GM18526 (cell line): Measurements from ENCODE around the gene SHMT1.

Source experiments
- POLR2A ChIP-seq: IDR thresholded peaks from 3 replicates; pipeline ENCODE4 v1.6.1; 2011; ENCODE audit not compliant: insufficient read length; ENCODE audit errors: extremely low read depth

The SHMT1 gene

DNA sequence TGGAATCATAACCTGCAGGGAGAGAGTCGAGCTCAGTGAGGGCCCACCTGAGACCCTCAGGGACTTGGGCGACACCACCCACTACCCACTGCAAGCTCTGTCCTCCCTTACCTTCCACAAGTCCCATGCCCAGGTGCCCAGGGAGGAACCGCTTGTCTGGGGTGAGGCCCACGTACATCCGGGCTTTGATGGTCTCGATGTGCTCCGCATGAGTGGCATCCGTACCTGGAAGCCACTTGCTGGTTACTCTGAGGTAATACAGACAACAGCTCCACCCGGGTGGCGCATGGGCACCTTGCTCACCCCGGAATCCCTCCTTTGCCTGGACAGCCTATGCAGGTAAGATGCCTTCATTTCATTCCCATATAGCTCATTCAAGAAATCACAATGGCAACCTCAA is 78.1 kb downstream of the SHMT1 start:
- no peak for TF ChIP-seq POLR2A

DNA sequence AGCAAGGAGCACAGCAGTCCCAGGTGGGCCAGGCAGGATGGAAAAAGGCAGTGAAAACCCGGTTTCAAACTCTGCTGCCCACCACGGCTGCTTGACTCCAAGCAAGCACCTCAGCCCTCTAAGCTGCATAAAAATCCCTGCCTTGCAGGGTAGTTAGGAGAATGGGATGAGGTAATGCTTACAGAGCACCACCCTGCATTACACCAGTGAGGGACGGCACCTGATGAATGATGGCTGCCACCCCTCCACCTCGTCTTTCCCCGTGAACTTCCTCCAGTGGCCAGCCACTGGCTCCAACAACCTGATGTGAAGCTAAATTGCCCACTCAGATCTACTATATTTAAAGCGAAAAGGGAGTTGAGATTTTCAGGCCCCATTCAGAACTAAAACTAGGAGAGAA is 81.6 kb downstream of the SHMT1 start:
- TF ChIP-seq POLR2A: no peak

GRCh38 chr17:18280766-18281371 is 82.5 kb downstream of the SHMT1 start:
- no peak for TF ChIP-seq POLR2A

DNA sequence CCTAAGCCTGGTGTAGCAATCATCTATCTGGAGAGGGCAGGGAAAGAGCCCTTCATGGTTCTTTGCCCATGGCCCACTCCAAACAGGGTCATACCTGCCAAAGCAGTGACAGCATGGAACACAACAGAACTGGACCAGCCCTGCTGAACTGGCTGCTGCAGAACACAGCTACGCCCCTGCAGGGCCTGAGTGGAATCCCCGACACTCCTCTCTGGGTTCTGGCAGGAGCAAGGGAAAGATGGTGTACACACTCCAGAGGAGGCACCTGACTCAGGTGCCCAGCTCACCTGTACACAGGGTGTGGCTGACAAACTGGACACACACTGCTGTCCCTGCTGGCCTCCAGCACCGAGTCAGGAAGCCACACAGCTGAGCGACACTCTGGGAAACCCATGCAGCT is 83.1 kb downstream of the SHMT1 start:
- TF ChIP-seq POLR2A: no peak

- no peak for TF ChIP-seq POLR2A
Observed at GRCh38 chr17:18278867-18279266, 84.5 kb downstream of the SHMT1 start.
